ENCODE data around the gene PPP1R12B.

DNA sequence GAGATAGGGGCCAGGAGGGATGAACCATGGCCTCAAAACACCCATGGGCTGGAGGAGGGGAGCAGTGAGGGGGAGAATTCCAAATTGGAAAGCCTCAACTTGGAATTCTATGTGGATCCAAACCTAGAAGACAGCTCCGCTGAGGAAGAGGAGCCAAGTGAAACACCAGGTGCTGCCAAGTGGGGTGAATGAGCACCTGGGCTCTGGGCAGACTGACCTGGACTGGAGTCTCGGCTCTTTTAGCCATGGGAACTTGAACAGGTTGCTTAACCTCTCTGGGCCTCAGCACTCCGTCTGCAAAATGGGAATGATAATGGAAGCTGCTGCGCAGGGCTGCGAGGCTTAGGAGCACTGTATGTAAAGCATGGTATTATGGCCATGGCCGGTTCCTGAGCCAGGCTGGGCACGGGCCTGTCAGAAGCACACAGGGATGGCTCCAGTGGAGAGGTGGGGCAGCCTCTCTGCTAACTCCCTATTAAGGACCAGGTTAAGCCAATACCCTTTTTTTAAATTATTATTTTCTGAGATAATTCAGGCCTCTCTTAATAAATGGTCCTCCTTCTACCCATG, 280.2 kb downstream of the PPP1R12B start:
- no peak for TF ChIP-seq POLR2AphosphoS5 (IDR thresholded peaks at IDR 0.05; ENCODE audit: low read depth, low read length)
- TF ChIP-seq POLR2A (IDR thresholded peaks at IDR 0.05; ENCODE audit: low read depth, low read length), result no peak

Data from GM12892 (cell line).